ENCODE results near the gene BFAR.
"Not testable (repeated sequence)": the region's sequence is repeated elsewhere in the genome, so short reads cannot be mapped to it uniquely, and the experiment has no call there.

Gene BFAR

DNA sequence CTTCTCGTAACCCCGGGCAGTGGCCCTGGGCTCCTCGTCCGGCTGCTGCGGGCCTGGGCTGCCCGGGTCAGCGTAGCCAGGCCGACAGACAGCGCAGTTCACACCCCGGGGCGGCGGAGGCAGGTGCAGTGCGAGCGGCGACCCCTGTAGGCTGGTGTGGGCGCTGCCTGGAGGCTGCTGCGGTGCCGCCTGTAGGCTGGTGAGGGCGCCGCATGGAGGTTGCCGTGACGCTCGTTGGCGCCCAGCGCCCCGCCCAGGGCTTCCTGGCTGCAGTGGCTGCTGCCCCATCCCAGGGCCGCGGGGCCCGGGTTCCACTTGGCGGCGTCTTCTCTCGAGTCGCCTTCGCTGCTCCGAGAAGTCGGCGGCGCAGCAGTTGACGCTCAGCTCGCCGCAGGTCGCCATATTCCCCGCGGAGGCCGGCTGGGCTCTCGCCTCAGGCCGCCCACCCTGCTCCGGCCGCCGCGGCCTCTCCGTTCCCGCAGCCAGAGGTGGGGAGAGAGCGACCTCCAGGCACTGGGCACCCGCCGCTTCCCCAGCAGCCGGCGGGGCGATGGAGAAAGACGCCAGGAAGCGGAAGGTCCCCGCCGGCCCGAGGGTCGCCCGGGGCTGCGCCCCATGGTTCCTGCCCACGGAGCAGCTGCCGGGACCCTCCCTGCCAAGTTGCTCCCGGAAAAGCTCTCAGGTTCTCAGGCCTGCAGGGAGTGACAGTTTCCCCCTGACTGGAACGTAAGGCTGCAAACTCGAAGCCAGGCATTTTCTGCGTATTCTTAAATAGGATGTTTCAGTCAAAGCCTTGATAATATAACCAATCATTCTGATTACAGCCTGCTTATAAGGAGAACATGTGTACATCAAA, 70.6 kb downstream of the BFAR start, which contains the start of gene NPIPA3:
TSS of gene NPIPA3 (plus strand) at position 256 of the 856 bp plus-strand sequence. CDS start 5,533 bp downstream, outside the sequence.
- DNase-seq; H3K36me3 ChIP-seq (replicated peaks); H3K4me3 ChIP-seq (ENCODE audit: low read depth, low read length); in situ Hi-C loops (cut with HindIII; ENCODE audit: low pct_ligation_motif_present, low sequenced_read_pairs); H3K27ac ChIP-seq; H3K27me3 ChIP-seq (replicated peaks): not testable (repeated sequence)
